HG03280 (cell line): ENCODE results near the gene SIAE.

Experiments used
- ATAC-seq: cut with Tn5 transposase; IDR thresholded peaks from one replicate; pipeline ENCODE4 v1.9.1; 2021; ENCODE audit warnings: mild to moderate bottlenecking, moderate library complexity; ENCODE audit not compliant: unreplicated experiment

Gene SIAE

GRCh38 chr11:124583781-124584180, 89.8 kb downstream of the SIAE start:
- no peak for ATAC-seq
